GM15510 (cell line): Measurements from ENCODE around the gene SERINC5.

Experiments
- POLR2A ChIP-seq: IDR thresholded peaks from 3 replicates; pipeline ENCODE4 v1.6.1; 2011; ENCODE audit warnings: borderline replicate concordance; ENCODE audit not compliant: insufficient read length; ENCODE audit errors: extremely low read depth

The SERINC5 gene

DNA sequence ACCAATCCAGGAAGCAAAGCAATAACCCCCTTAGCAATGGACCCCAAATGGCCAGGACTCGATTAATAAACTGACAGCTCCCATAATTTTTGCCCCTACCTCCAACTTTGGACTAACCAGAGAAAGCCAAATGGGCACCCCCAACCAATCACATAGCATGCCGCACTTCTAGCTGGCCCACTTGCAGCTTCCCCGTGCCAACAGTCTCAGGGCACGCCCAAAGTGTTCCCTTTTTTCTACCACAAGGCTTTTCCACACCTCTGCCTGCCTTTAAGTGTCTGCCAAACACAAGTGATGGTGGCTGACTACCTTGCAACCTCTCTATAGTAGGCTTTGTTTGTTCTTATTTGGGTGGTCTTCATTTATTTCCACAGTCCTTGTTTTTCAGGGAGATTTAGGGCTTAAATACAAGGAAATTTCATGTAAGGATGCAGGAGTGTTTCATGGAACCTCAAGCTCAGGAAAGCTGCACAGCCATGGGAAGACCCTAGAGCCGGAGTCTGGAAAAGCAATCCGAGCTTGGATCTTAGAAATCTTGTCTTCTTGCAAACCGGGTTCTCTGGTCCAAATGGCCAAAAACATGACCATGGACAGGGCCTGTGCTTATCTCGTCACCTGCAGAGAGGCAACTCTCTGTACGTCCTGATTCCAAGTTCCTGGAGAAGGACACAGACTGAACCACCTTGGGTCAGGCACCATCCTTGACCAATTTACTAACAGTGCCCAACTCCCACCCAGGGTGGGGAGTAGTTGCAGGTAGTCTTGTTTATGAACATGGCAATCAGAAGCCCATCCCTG, 131.5 kb downstream of the SERINC5 start:
- TF ChIP-seq POLR2A = no peak

DNA sequence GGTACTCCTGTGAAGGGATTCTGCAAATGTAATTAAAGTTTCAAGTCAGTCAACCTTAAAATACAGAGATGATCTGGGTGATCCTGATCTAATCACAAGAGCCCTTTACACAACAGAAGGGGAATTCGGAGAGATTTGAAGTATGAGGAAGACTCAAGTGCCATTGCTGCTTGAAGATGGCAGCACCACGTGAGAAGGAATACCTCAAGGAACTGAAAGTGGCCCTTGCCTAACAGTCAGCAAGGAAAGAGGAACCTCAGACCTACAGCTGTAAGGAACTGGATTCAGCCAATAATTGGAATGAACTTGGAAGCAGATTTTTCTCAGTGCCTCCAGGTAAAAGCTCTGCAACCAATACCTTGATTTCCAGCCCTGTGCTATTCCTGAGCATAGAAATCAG, 133.3 kb downstream of the SERINC5 start:
- no peak for TF ChIP-seq POLR2A

DNA sequence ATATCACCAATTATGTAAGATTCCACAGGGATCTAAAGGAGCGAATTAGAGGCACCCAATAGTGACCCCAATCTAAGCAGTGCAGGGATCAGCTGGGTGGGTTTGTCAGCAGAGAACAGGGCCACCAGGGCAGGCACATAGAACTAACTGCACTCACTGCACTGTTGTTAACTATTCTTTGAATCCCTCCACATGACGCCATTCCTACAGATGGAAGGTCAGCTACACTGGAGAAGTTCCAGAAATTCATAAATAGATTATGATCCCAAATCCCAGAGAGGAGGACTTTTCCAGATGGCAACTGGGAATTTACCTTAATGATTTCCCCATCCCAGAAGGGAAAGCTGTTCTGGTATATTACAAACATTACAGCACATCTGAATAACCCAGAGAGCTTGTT, 136.5 kb downstream of the SERINC5 start:
- TF ChIP-seq POLR2A = no peak

DNA sequence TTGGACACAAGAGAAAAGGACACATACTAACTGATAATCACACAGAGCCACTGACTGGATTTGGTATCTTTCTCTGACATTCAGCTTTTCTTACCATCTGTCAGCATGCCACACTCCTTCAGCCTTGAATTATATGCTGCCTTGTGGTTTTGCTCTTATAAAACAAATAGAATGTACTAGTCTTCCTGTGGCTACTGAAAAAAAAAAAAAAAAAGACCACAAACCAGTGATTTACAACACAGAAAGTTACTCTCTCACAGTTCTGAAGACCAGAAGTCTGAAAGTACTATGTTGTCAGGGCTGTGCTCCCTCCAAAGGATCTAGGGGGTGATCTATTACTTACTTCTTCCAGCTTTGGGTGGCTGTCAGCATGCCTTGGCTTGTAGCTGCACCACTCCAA, 138.4 kb downstream of the SERINC5 start:
- TF ChIP-seq POLR2A = no peak

DNA sequence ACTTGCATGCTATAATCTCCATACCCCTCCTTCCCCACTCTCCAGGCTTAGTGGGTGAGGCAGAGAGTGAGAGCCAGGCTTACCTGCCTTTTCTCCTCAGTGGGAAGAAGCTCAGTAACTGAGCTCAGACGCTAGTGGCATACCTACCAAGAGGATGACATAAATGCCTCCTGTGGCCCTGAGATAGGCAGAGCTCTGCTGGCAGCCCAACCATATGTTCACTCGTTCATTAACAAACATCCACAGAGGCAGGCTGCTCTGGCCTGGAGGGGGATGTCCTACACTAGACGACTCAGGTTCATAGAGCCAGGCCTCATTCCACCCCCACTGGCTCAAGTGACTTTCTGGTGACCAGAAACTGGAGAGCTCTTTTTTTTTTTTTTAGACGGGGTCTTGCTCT, 139.4 kb downstream of the SERINC5 start:
- no peak for TF ChIP-seq POLR2A

DNA sequence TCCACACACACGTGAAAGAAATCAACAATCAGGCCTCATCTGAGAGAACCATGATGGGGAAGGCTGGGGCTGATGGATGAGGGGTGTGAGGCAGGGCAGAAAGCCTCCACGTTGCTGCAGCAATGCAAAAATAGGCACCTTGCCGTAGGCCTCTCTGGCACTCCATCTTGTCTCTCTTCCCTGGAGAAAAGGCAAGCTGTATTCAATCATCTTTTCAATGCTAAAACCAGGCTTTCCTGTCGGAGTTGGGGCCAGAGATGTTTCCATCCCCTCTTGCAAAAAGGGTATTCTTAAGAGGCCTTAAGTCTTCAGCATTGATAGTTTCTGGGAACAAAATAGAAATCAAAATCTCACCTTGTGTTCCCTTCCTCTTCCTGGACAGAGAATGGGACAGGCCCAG, 139.8 kb downstream of the SERINC5 start:
- no peak for TF ChIP-seq POLR2A

DNA sequence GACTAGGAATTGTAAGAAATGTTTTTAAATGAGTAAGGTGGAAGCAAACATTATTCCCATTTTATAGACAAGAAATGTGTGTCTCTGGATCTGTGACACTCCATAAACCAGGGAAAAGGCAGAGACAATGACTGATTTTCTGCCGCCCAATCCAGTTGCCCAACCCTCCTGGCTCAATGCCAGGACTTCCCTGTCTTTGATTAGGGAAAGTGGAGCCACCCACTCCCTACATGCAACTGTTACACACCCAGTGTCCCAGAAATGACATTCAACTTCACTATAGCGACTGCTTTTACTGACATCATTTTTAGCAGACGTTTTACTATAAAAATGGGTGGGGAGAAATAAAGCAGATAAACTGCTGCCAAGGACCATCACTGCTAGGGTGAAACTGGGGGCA, 141.0 kb downstream of the SERINC5 start:
- TF ChIP-seq POLR2A = no peak

DNA sequence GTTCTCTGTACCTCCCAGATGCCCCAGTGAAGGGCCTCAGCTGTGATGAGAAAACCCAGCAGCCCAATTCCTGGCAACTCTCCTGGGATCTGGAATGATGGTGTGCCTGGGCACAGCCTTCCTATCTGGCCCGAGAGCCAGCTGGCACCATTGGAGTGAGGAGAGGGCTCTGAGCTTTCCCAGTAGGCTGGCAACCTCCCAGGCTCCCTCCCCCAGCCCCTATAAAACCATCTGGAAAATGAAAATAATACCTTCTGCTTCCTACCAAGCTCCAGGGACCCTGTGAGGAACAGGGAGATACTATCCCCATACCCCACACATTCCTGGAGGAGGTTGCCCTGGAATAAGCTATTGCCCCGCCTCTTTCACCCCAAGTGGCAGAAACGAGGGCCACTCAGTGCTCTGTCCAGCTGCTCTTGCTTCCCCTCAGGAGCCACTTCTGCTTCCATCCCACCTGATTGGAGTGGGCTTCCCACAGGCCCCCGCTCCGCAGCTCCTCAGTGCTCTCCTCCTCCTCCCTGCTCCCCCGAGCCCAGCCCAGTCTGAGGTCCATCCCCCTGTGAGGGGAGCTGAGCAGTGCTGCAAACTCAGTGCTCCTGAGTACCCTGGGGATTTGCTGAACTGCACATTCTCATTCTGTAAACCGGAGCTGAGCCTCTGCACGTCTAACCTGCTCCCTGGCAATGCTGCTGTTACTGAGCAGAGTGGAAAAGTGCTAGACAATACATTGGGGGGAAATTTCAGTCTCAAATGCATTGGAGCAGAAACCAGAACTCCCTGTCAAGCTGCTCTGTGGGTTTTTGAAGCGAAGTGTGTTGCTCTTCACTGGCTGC, 146.0 kb downstream of the SERINC5 start:
- TF ChIP-seq POLR2A = no peak

DNA sequence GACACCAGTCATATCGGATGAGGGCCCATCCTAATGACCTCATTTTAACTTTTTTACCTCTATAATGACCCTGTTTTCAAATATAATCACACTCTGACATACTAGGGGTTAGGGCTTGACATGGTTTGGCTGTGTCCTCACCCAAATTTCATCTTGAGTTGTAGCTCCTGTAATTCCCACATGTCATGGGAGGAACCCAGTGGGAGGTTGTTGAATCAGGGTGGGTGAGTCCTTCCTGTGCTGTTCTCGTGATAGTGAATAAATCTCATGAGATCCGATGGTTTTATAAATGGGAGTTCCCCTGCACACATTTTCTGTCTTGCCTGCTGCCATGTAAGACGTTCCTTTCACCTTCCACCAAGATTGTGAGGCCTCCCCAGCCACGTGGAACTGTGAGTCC, 148.9 kb downstream of the SERINC5 start:
- no peak for TF ChIP-seq POLR2A

DNA sequence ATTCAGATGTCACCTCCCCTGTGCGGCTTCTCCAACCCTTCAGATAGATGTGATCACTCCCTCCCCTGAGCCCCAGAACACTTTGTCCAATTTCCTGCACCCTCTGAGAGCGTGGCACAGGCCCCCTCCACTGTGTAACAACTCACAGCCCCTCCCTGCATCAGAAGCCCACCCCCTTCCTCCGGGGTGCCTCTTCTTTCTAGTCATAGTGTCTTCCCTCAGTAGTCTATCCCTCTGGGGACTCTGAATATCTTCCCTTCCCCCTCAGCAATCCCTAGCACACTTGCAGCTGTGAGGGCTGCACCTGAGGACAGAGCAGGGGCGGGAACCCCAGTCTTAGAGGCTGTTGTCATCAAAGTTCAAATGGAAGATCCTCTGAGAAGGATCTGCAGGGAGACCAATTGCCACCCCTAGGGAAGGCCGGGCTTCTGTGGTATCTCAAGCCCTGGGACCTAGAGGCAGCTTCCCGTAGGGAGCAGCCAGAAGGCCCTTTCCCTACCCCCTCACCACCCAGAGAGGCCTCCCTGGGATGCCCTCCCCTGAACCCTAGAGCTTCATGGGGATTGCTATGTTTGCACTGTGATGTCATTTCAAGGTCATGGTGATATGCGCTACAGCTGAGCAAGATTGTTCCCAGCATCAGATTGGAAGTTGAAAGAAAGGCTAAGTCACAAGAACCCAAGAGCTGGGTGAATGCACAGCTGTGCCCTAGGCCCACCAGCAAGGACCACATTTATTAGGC, 150.0 kb downstream of the SERINC5 start:
- no peak for TF ChIP-seq POLR2A

DNA sequence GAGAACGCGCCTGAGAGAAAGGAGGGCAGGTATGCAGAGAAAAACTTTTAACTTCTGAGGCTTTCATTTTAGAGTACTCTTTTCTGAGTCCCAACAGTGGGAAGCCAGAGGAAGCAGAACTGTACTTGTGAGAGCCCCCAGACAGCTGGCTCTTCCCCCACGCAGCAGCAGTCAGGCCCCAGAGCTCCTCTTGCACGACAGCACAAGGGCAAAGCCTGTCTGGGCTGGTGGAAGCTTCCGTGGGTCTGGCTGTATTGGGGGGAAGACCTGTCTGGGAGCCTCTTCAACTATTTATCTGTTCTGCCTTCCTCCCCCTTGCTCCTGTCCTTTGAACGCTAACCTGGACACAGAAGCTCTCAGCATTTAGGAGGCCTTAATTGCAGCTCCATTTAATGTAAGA, 152.5 kb downstream of the SERINC5 start:
- no peak for TF ChIP-seq POLR2A

DNA sequence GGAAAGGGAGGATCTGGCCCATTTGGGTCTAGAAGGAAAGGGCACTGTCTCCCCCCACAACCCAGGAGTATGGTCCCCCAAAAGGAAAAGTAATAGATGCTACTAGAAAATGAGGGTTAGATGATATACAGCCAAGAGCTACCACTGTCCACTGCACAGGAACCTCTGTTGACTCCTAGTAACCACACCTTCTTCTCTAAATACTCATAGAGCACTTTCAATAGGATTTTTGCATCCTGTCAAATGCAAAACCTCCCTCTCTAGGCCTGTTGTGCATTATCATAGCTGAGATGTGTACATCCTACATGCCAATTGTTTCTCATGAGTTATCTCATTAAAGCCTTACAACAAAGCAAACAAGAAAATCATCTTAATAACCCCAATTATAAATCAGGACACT, 153.9 kb downstream of the SERINC5 start:
- no peak for TF ChIP-seq POLR2A

DNA sequence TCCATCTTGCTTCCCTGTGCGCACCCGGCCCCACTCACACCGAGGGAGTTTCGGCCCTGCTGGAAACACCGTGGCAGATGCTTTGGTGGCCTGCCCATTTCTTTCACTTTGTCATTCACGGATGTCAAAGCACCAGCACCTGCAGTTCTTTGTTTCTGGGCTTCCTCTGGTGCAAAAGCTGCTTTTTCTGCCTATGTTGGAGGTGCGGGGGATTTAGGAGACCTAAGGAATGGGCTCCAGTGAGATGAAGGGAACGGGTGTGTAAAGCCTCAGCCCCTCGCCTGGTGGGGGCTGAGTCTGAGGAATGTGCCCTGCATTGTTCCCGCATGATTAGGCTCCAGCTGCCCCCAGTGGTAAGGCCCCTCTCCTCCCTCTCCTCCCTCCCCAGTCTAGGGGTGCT, 158.4 kb downstream of the SERINC5 start:
- no peak for TF ChIP-seq POLR2A

DNA sequence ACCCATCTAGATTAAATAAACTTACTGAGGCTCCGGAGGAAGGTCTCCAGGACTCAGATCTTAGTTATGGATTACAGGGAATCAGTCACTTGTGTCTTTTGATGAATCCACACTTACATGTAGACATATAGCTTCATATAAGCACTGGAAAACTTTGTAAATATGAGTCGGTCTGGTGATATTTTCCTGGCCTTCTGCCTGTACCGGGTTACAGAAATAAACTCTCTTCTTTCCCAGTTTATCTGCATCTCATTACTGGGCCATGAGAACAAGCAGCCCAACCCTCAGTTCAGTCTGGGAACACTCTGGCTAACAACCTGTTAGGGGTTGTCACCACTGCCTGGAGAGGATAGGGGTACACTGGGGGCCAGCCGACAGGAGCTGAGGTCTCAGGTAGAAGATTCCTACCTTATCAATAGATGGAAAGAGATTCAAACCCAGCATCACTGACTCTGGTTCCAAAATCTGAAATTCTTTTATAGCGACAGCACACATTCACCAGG, 161.6 kb downstream of the SERINC5 start:
- TF ChIP-seq POLR2A = no peak

DNA sequence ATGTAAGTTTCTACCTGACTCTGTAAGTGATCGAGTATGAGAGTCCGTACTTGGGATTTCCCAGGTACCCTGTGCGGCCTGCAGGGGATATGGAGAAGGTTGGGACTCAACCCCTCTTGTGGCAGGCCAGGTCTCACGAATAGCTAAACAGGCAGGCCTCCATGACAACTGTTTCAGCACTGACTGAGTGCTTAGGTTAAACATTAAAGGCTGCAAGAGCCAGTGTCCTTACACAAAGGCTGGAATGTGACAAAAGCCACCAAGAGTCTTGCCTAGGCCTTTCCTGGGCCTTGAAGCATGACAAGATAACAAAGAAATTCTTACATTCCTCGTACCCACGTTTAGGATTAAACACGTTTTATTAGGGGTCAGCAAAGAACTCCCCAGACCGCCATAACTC, 162.1 kb downstream of the SERINC5 start:
- TF ChIP-seq POLR2A = no peak
